Duodenal mucosa (tissue), 2 donors: ENCODE results near the gene NXPE4.
"Not testable (repeated sequence)": the region's sequence is repeated elsewhere in the genome, so short reads cannot be mapped to it uniquely, and the experiment has no call there.

Source experiments
- H3K27ac ChIP-seq: one replicate; pipeline ENCODE4 v1.7.0; 2013; ENCODE audit warnings: low read depth, low read length
- H3K27me3 ChIP-seq, 2 donors: one replicate each; pipeline ENCODE4 v1.7.0; 2013; ENCODE audit warnings: low read length in 2 of 2, control low read depth in 1 of 2; ENCODE audit not compliant: insufficient read depth in 2 of 2, control insufficient read depth in 1 of 2
- H3K36me3 ChIP-seq, 2 donors: one replicate each; pipeline ENCODE4 v1.7.0; 2013; ENCODE audit warnings: low read length in 2 of 2, control low read depth in 1 of 2; ENCODE audit not compliant: insufficient read depth in 2 of 2, control insufficient read depth in 1 of 2
- H3K4me1 ChIP-seq, 2 donors: one replicate each; pipeline ENCODE4 v1.7.0; 2013; ENCODE audit warnings: low read length in 2 of 2, control low read depth in 1 of 2; ENCODE audit not compliant: insufficient read depth in 2 of 2, control insufficient read depth in 1 of 2
- H3K4me3 ChIP-seq, 2 donors: one replicate each; pipeline ENCODE4 v1.7.0; 2013; ENCODE audit warnings: low read length in 2 of 2, low read depth in 1 of 2
- H3K9ac ChIP-seq, 2 donors: one replicate each; pipeline ENCODE4 v1.7.0; 2013; ENCODE audit warnings: low read length in 2 of 2, low read depth in 1 of 2
- H3K9me3 ChIP-seq, 2 donors: one replicate each; pipeline ENCODE4 v1.7.0; 2013; ENCODE audit warnings: low read length in 2 of 2, control low read depth in 1 of 2; ENCODE audit not compliant: control insufficient read depth in 1 of 2

NXPE4 gene

GRCh38 chr11:114610550-114610949, 15.0 kb upstream of the NXPE4 start:
- Histone ChIP-seq H3K27ac (no peak overlapping the region), H3K4me3 (no peak overlapping the region), H3K36me3 (no peaks in the 10 kb centered on the region), H3K4me1 (no peaks in the 10 kb centered on the region), H3K9ac (no peak overlapping the region), H3K9me3 (peaks cover 12 to 36% of the 10 kb centered on the region in 2 donors), H3K27me3 (no peaks in the 10 kb centered on the region)

- Histone ChIP-seq H3K4me3 (no peak overlapping the region), H3K9ac (no peak overlapping the region), H3K36me3 (no peaks in the 10 kb centered on the region), H3K27me3 (no peaks in the 10 kb centered on the region), H3K9me3 (peaks cover 10 to 36% of the 10 kb centered on the region in 2 donors), H3K4me1 (no peaks in the 10 kb centered on the region), H3K27ac (no peak overlapping the region)
Observed at GRCh38 chr11:114609429-114609828, 13.8 kb upstream of the NXPE4 start.

- not testable (repeated sequence) for H3K36me3 ChIP-seq, H3K27ac ChIP-seq, H3K9ac ChIP-seq, H3K27me3 ChIP-seq, H3K4me3 ChIP-seq, H3K4me1 ChIP-seq
- peaks cover 10 to 34% of the 10 kb centered on the region in 2 donors for H3K9me3 ChIP-seq
Observed at GRCh38 chr11:114608605-114609004, 13.0 kb upstream of the NXPE4 start.

- H3K9ac ChIP-seq, result no peak overlapping the region
- H3K36me3 ChIP-seq, result no peaks in the 10 kb centered on the region
- no peaks in the 10 kb centered on the region for H3K27me3 ChIP-seq
- H3K27ac ChIP-seq, result no peak overlapping the region
- no peaks in the 10 kb centered on the region for H3K4me1 ChIP-seq
- H3K4me3 ChIP-seq, result no peak overlapping the region
- peaks cover 13 to 27% of the 10 kb centered on the region in 2 donors for H3K9me3 ChIP-seq
Observed at GRCh38 chr11:114607753-114608459, 12.3 kb upstream of the NXPE4 start.

GRCh38 chr11:114606802-114607075, 11.2 kb upstream of the NXPE4 start:
- H3K36me3 ChIP-seq, H3K9ac ChIP-seq, H3K27ac ChIP-seq, H3K27me3 ChIP-seq, H3K4me1 ChIP-seq, H3K4me3 ChIP-seq: not testable (repeated sequence)
- H3K9me3 ChIP-seq, result peaks cover 11 to 20% of the 10 kb centered on the region in 2 donors

- Histone ChIP-seq H3K27ac (no peak overlapping the region), H3K27me3 (no peaks in the 10 kb centered on the region), H3K36me3 (no peaks in the 10 kb centered on the region), H3K9me3 (peaks cover 11 to 16% of the 10 kb centered on the region in 2 donors), H3K4me3 (no peak overlapping the region), H3K9ac (no peak overlapping the region), H3K4me1 (no peaks in the 10 kb centered on the region)
Observed at GRCh38 chr11:114606003-114606801, 10.6 kb upstream of the NXPE4 start.

GRCh38 chr11:114605370-114605769, 9.8 kb upstream of the NXPE4 start:
- Histone ChIP-seq H3K36me3 (no peaks in the 10 kb centered on the region), H3K27ac (no peak overlapping the region), H3K4me3 (no peak overlapping the region), H3K9me3 (peaks cover 11 to 16% of the 10 kb centered on the region in 2 donors), H3K4me1 (no peaks in the 10 kb centered on the region), H3K27me3 (no peaks in the 10 kb centered on the region), H3K9ac (no peak overlapping the region)

- peaks cover 9 to 14% of the 10 kb centered on the region in 2 donors for H3K9me3 ChIP-seq
- no peaks in the 10 kb centered on the region for H3K4me1 ChIP-seq
- H3K4me3 ChIP-seq, result no peak overlapping the region
- no peaks in the 10 kb centered on the region for H3K27me3 ChIP-seq
- no peak overlapping the region for H3K9ac ChIP-seq
- no peaks in the 10 kb centered on the region for H3K36me3 ChIP-seq
- H3K27ac ChIP-seq, result no peak overlapping the region
Observed at GRCh38 chr11:114604886-114605285, 9.3 kb upstream of the NXPE4 start.

GRCh38 chr11:114604179-114604813, 8.7 kb upstream of the NXPE4 start:
- Histone ChIP-seq H3K9ac (no peak overlapping the region), H3K27ac (no peak overlapping the region), H3K4me3 (no peak overlapping the region), H3K4me1 (no peaks in the 10 kb centered on the region), H3K36me3 (no peaks in the 10 kb centered on the region), H3K9me3 (peaks cover 3 to 8% of the 10 kb centered on the region in 2 donors), H3K27me3 (no peaks in the 10 kb centered on the region)

- H3K4me1 ChIP-seq, result not testable (repeated sequence)
Observed at GRCh38 chr11:114603151-114603550, 7.6 kb upstream of the NXPE4 start.

More at GRCh38 chr11:114603151-114603550, 7.6 kb upstream of the NXPE4 start:
- not testable (repeated sequence) for H3K36me3 ChIP-seq, H3K27ac ChIP-seq, H3K9me3 ChIP-seq, H3K9ac ChIP-seq, H3K4me3 ChIP-seq, H3K27me3 ChIP-seq
